ENCODE data around the gene FUT8.

GRCh38 chr14:65412856-65413738, 567 bp downstream of the FUT8 start:
- TF ChIP-seq, protein P1, sequence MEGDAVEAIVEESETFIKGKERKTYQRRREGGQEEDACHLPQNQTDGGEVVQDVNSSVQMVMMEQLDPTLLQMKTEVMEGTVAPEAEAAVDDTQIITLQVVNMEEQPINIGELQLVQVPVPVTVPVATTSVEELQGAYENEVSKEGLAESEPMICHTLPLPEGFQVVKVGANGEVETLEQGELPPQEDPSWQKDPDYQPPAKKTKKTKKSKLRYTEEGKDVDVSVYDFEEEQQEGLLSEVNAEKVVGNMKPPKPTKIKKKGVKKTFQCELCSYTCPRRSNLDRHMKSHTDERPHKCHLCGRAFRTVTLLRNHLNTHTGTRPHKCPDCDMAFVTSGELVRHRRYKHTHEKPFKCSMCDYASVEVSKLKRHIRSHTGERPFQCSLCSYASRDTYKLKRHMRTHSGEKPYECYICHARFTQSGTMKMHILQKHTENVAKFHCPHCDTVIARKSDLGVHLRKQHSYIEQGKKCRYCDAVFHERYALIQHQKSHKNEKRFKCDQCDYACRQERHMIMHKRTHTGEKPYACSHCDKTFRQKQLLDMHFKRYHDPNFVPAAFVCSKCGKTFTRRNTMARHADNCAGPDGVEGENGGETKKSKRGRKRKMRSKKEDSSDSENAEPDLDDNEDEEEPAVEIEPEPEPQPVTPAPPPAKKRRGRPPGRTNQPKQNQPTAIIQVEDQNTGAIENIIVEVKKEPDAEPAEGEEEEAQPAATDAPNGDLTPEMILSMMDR (IDR thresholded peaks at IDR 0.05) = no peak
- TF ChIP-seq EZH2phosphoT487 (IDR thresholded peaks at IDR 0.05) = no peak

Measured in neural progenitor cell (in vitro differentiated cells).